Heart right ventricle (tissue), 16 donors: ENCODE results near the gene KRTAP9-3. TPM values are rescaled to one million over a fixed set of nuclear protein-coding genes. Genes with fewer than 3 reads are reported as not detected.
"Not testable (repeated sequence)": the region's sequence is repeated elsewhere in the genome, so short reads cannot be mapped to it uniquely, and the experiment has no call there.

Experiments
- ATAC-seq, 8 donors: fragments of 200-7000 bp; cut with Tn5 transposase; one replicate each; pipeline ENCODE4 v1.9.1; 2020; ENCODE audit warnings: mild to moderate bottlenecking in 8 of 8, moderate library complexity in 8 of 8, moderate number of reproducible peaks in 1 of 8
- DNase-seq, 2 donors: peaks; one replicate each; pipeline ENCODE4 v3.0.0-alpha.2; 2020
- H3K27ac ChIP-seq, 10 donors: fragments of 200-600 bp; sonication (generic) in 2 of 10; one replicate each; pipeline versions ENCODE4 v1.5.0 to v1.8.0; 2020 to 2022; ENCODE audit warnings: mild to moderate bottlenecking in 3 of 10
- H3K27me3 ChIP-seq, 7 donors: fragments of 200-600 bp; one replicate each; pipeline ENCODE4 v1.8.0; 2021 to 2022; ENCODE audit warnings: mild to moderate bottlenecking in 2 of 7
- H3K36me3 ChIP-seq, 9 donors: fragments of 200-600 bp; sonication (generic) in 1 of 9; one replicate each; pipeline versions ENCODE4 v1.5.0 to v1.8.0; 2020 to 2022; ENCODE audit warnings: mild to moderate bottlenecking in 2 of 9
- H3K4me1 ChIP-seq, 9 donors: fragments of 200-600 bp; sonication (generic) in 1 of 9; one replicate each; pipeline versions ENCODE4 v1.5.0 to v1.8.0; 2020 to 2022; ENCODE audit warnings: mild to moderate bottlenecking in 4 of 9
- H3K4me3 ChIP-seq, 10 donors: fragments of 200-600 bp; sonication (generic) in 2 of 10; one replicate each; pipeline versions ENCODE4 v1.5.0 to v1.8.0; 2020 to 2022; ENCODE audit warnings: mild to moderate bottlenecking in 7 of 10, moderate library complexity in 2 of 10
- H3K9me3 ChIP-seq, 11 donors: fragments of 200-600 bp in 10 of 11; sonication (generic) in 2 of 11; one replicate each; pipeline versions ENCODE4 v1.5.0 to v1.8.0; 2013 to 2022; ENCODE audit warnings: mild to moderate bottlenecking in 2 of 11, control low read depth in 1 of 11, moderate library complexity in 1 of 11
- WGBS, 2 donors: extraction: QIAGEN DNeasy Blood & Tissue Kit; methylation state at CpG; one replicate each; pipeline ENCODE4 v1.1.7; 2013; ENCODE audit warnings: inconsistent platforms in 1 of 2; 5-methylcytosine and 5-hydroxymethylcytosine counted together
- intact Hi-C, 10 donors: fragments of 100-400 bp; cut with DNase I; formaldehyde crosslinking; loops; one replicate each; pipeline versions ENCODE4 v1.11.1 to v1.14.2; 2022
- long read RNA-seq, 3 donors: library from polyadenylated mRNA; unstranded; transcript quantifications; one replicate each; pipeline ENCODE4 v2.0.0, GENCODE V29; 2020 to 2021
- polyA plus RNA-seq, 2 donors: library from polyadenylated mRNA; stranded (reverse); fragments of 200-250 nt; gene quantifications; one replicate each; pipeline ENCODE4 v1.2.3, GENCODE V29; 2013
- total RNA-seq, 10 donors: library from RNA; stranded (reverse); fragmentation: NEBNext Ultra II Directional in 3 of 10; extraction: Animal tissue kit (Norgen Biotek cat#: 25700) in 3 of 10; gene quantifications; one replicate each; pipeline versions ENCODE4 v1.2.1 to v1.2.4, GENCODE V29; 2021 to 2023
- TF ChIP-seq, protein P1 (sequence below), 9 donors: fragments of 200-600 bp; sonication (generic) in 2 of 9; IDR thresholded peaks; one replicate each; pipeline versions ENCODE4 v1.5.0 to v1.8.0; 2021 to 2022; ENCODE audit warnings: antibody characterized with exemption in 9 of 9, mild to moderate bottlenecking in 5 of 9, moderate library complexity in 1 of 9
- donor health status: Arrhythmogenic right ventricular cardiomyopathy.
- donor health status: ischemic (EF 13 %, LVEDD 7.1; RV severe dilation, severe dysfunction).
- donor health status: healthy with polysubstance abuse.
- donor health status: DM: no; HTN: yes; CAD: no.
- donor health status: DM: no; HTN: no; CAD: no.
- donor health status: ischemic (EF 25% LVEDD 6.9; RV normal size, moderate dysfunction).
- donor health status: ischemic (EF 25% LVEDD 5.7; RV mildly dilated, moderate dysfunction).
- donor health status: healthy.
- donor health status: DM: yes; HTN: yes; CAD: no.
- donor health status: Ischemic cardiomyopathy.
- donor health status: ischemic (EF 35%, LVEDD 5.7; RV mildly dilated, moderate dysfunction).
- donor health status: nonischemic (EF 11% LVEDD 7.7; RV severe dilation, severe dysfunction).
- donor health status: DM: yes; HTN: yes; CAD: no.
- donor health status: PGD.
- donor health status: ischemic (EF 29% LVEDD 5.4; RV normal size, mild dysfunction).
- donor health status: nonischemic (EF 23%, LVEDD 6.1; RV moderate dilation, normal function).

KRTAP9-3 gene, protein sequence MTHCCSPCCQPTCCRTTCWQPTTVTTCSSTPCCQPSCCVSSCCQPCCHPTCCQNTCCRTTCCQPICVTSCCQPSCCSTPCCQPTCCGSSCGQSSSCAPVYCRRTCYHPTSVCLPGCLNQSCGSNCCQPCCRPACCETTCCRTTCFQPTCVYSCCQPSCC
- total RNA-seq (not detected), polyA plus RNA-seq (not detected)
- long read RNA-seq, donor 1 = 0 reads
- long read RNA-seq, donor 2 = 0 reads
- long read RNA-seq, donor 3 = 0 reads

DNA sequence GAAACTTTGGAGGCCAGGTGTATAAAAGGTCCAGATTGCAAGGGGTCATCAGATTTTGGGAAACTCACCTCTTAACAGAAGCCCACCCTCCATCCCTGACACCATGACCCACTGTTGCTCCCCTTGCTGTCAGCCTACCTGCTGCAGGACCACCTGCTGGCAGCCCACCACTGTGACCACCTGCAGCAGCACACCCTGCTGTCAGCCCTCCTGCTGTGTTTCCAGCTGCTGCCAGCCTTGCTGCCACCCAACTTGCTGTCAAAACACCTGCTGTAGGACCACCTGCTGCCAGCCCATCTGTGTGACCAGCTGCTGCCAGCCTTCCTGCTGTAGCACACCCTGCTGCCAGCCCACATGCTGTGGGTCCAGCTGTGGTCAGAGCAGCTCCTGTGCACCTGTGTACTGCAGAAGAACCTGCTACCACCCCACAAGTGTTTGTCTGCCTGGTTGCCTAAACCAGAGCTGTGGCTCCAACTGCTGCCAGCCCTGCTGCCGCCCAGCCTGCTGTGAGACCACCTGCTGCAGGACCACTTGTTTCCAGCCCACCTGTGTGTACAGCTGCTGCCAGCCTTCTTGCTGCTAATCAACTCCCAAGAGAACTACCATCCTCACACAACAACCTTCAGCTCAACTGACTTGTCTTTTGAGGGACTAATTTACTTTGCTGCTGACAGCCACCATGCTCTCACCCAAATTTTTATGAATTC lies at the start of gene KRTAP9-3:
Gene KRTAP9-3, plus strand, starts transcription at position 51 of the 707 bp plus-strand sequence. Its CDS starts 53 bp downstream, at position 104.
- H3K27ac ChIP-seq, H3K9me3 ChIP-seq, H3K4me3 ChIP-seq, H3K36me3 ChIP-seq, DNase-seq, H3K4me1 ChIP-seq, ATAC-seq: not testable (repeated sequence)
- peaks cover 0 to 43% (median 24%) of the 10 kb centered on the region in 7 donors for H3K27me3 ChIP-seq
- intact Hi-C loops = loop anchor here in 1 of 10 donors (10.0 kb wide), 1 partner anchor 58 kb away; the partner anchor contains the start of gene KRTAP4-2
- 70 to 87% methylated on average over 1 of the region's 1 CpG for WGBS, 2 donors

DNA sequence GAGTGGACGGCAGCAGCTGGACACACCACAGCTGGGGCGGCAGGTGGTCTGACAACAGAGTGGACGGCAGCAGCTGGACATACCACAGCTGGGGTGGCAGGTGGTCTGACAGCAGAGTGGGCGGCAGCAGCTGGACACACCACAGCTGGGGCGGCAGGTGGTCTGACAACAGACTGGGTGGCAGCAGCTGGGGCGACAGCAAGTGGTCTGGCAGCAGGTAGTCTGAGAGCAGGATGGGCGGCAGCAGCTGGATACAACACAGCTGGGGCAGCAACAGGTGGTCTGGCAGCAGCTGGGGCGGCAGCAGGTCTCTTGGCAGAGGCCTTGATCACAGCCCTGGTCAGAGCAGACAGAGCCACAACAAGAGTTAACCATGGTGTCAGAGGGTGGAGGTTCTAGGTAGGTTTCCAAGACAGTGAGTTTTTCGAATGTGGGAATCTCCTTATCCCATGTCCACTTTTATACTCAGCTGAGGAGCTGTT lies 47.7 kb upstream of the KRTAP9-3 start, which contains the start of gene KRTAP4-1:
Gene KRTAP4-1, minus strand, starts transcription at position 432 of the 482 bp plus-strand sequence. Its CDS starts 57 bp downstream, at position 375.
- no peak for ATAC-seq
- Histone ChIP-seq H3K4me3 (no peak within 1 kb of the TSS), H3K4me1 (no peaks in the 10 kb centered on the region), H3K36me3 (no peaks in the 10 kb centered on the region), H3K27ac (no peak within 1 kb of the TSS), H3K27me3 (peaks cover 0 to 33% (median 12%) of the 10 kb centered on the region in 7 donors), H3K9me3 (peaks cover 0 to 4% (median 0%) of the 10 kb centered on the region in 11 donors)
- WGBS, 2 donors = 45 to 53% methylated on average over 8 to 9 of the region's 9 CpGs
- intact Hi-C loops = loop anchor here in 1 of 10 donors (10.0 kb wide), 1 partner anchor 60 kb away; the partner anchor contains the start of gene KRTAP4-12
- TF ChIP-seq, protein P1, sequence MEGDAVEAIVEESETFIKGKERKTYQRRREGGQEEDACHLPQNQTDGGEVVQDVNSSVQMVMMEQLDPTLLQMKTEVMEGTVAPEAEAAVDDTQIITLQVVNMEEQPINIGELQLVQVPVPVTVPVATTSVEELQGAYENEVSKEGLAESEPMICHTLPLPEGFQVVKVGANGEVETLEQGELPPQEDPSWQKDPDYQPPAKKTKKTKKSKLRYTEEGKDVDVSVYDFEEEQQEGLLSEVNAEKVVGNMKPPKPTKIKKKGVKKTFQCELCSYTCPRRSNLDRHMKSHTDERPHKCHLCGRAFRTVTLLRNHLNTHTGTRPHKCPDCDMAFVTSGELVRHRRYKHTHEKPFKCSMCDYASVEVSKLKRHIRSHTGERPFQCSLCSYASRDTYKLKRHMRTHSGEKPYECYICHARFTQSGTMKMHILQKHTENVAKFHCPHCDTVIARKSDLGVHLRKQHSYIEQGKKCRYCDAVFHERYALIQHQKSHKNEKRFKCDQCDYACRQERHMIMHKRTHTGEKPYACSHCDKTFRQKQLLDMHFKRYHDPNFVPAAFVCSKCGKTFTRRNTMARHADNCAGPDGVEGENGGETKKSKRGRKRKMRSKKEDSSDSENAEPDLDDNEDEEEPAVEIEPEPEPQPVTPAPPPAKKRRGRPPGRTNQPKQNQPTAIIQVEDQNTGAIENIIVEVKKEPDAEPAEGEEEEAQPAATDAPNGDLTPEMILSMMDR (IDR thresholded peaks at IDR 0.05) = no peak
- DNase-seq = no peak

DNA sequence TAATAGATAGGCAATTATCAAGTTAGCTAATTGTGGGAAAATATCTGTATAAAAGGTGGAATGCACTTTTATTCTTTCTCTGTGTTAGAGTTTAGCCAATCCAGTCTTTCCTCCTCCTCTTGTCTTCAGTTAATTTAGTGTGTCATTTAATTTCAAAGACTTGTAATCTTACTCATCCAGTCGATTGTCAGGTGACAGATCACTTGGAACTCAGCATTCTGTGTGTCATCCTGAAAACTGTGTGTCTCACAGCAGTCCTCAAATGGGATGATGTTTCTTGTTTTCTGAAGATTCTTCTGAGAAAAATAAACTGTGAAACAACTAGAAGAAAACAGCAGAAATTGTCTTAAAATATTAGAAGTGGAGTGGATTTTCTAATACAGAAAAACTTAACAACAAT lies 47.2 kb upstream of the KRTAP9-3 start:
- TF ChIP-seq, protein P1 (IDR thresholded peaks at IDR 0.05) = no peak
- H3K4me3 ChIP-seq = no peak overlapping the region

DNA sequence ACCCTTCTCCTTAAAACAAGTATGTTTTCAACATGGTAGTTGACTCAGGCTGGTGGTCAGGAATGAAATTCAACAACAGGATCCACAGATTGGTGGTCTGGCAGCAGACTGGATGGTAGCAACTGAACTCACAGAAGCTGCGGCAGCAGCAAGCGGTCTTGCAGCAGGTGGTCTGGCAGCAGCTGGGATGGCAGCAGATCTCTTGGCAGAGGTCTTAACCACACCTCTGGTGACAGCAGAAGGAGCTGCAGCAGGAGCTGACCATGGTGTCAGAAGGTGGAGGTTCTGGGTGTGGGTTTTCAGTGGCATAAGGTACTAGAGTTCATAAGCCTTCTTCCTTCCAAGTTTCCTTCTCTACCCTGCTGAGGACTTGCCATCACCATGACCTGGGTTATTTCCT lies 45.4 kb upstream of the KRTAP9-3 start:
- Histone ChIP-seq H3K27ac (no peak overlapping the region), H3K36me3 (no peaks in the 10 kb centered on the region), H3K4me1 (no peaks in the 10 kb centered on the region), H3K4me3 (no peak overlapping the region), H3K27me3 (peaks cover 0 to 49% (median 19%) of the 10 kb centered on the region in 7 donors), H3K9me3 (peaks cover 0 to 4% (median 0%) of the 10 kb centered on the region in 11 donors)
- WGBS, 2 donors = 78 to 87% methylated on average over 2 of the region's 2 CpGs
- TF ChIP-seq, protein P1 (IDR thresholded peaks at IDR 0.05) = no peak
- ATAC-seq (no peak), DNase-seq (no peak)
- intact Hi-C loops = loop anchor here in 1 of 10 donors (10.0 kb wide), 1 partner anchor 62 kb away; the partner anchor contains the start of gene KRTAP4-12

More for the DNA sequence above, 47.2 kb upstream of the KRTAP9-3 start:
- peaks cover 0 to 36% (median 16%) of the 10 kb centered on the region in 7 donors for H3K27me3 ChIP-seq
- DNase-seq = no peak
- no peaks in the 10 kb centered on the region for H3K36me3 ChIP-seq
- H3K27ac ChIP-seq = no peak overlapping the region
- intact Hi-C loops = loop anchor here in 1 of 10 donors (10.0 kb wide), 1 partner anchor 60 kb away; the partner anchor contains the start of gene KRTAP4-12
- H3K9me3 ChIP-seq = peaks cover 0 to 4% (median 0%) of the 10 kb centered on the region in 11 donors
- no peaks in the 10 kb centered on the region for H3K4me1 ChIP-seq
- ATAC-seq = no peak
- 45 to 56% methylated on average over 1 of the region's 1 CpG for WGBS, 2 donors

DNA sequence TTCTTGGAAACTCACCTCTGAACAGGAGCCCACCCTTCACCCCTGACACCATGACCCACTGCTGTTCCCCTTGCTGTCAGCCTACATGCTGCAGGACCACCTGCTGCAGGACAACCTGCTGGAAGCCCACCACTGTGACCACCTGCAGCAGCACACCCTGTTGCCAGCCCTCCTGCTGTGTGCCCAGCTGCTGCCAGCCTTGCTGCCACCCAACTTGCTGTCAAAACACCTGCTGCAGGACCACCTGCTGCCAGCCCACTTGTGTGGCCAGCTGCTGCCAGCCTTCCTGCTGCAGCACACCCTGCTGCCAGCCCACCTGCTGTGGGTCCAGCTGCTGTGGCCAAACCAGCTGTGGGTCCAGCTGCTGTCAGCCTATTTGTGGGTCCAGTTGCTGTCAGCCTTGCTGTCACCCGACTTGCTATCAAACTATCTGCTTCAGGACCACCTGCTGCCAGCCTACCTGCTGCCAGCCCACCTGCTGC lies 42.4 kb upstream of the KRTAP9-3 start, which contains the start of gene KRTAP9-1:
Gene KRTAP9-1, plus strand, starts transcription at position 51 of the 482 bp plus-strand sequence. Its CDS starts 0 bp downstream, at position 51.
- not testable (repeated sequence) for H3K27ac ChIP-seq, ATAC-seq, H3K4me3 ChIP-seq, H3K4me1 ChIP-seq, DNase-seq, H3K36me3 ChIP-seq
- intact Hi-C loops = loop anchor here in 1 of 10 donors (10.0 kb wide), 1 partner anchor 65 kb away; the partner anchor contains the start of gene KRTAP4-12
- 84 to 85% methylated on average over 1 of the region's 1 CpG for WGBS, 2 donors
- peaks cover 0 to 10% (median 0%) of the 10 kb centered on the region in 11 donors for H3K9me3 ChIP-seq
- peaks cover 0 to 59% (median 19%) of the 10 kb centered on the region in 7 donors for H3K27me3 ChIP-seq
